ENCODE measurements around the gene CDK13.

CDK13 gene

GRCh38 chr7:40099837-40100236 lies 149.8 kb downstream of the CDK13 start:
- no peak overlapping the region for H3K27ac ChIP-seq (ENCODE audit: low read length)
- H3F3A ChIP-seq (ENCODE audit: insufficient read depth, low read length): no peaks in the 10 kb centered on the region
- no peak overlapping the region for H3K4me2 ChIP-seq (ENCODE audit: low read depth, low read length)
- TF ChIP-seq EZH2phosphoT487 (IDR thresholded peaks at IDR 0.05; ENCODE audit: low read length): no peak
- TF ChIP-seq, protein P1, sequence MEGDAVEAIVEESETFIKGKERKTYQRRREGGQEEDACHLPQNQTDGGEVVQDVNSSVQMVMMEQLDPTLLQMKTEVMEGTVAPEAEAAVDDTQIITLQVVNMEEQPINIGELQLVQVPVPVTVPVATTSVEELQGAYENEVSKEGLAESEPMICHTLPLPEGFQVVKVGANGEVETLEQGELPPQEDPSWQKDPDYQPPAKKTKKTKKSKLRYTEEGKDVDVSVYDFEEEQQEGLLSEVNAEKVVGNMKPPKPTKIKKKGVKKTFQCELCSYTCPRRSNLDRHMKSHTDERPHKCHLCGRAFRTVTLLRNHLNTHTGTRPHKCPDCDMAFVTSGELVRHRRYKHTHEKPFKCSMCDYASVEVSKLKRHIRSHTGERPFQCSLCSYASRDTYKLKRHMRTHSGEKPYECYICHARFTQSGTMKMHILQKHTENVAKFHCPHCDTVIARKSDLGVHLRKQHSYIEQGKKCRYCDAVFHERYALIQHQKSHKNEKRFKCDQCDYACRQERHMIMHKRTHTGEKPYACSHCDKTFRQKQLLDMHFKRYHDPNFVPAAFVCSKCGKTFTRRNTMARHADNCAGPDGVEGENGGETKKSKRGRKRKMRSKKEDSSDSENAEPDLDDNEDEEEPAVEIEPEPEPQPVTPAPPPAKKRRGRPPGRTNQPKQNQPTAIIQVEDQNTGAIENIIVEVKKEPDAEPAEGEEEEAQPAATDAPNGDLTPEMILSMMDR (IDR thresholded peaks at IDR 0.05; ENCODE audit: low read length): no peak
- TF ChIP-seq EZH2 (optimal IDR thresholded peaks at IDR 0.05; ENCODE audit: low read depth, low read length): no peak
- no peaks in the 10 kb centered on the region for H3K79me2 ChIP-seq (ENCODE audit: low read length)
- H4K20me1 ChIP-seq (ENCODE audit: insufficient read depth, low read length): no peaks in the 10 kb centered on the region
- H3K4me1 ChIP-seq (ENCODE audit: low read length): no peaks in the 10 kb centered on the region
- no peaks in the 10 kb centered on the region for H3K27me3 ChIP-seq (replicated peaks; ENCODE audit: insufficient read depth, low read length)
- H3K9ac ChIP-seq (ENCODE audit: low read length): no peak overlapping the region
- no peak overlapping the region for H2AFZ ChIP-seq (ENCODE audit: low read length)
- no peak for DNase-seq
- no peaks in the 10 kb centered on the region for H3K9me3 ChIP-seq (replicated peaks; ENCODE audit: insufficient read depth, low read length)
- no peaks in the 10 kb centered on the region for H3K9me2 ChIP-seq (replicated peaks; ENCODE audit: insufficient read depth, low read length)
- H3K4me3 ChIP-seq (ENCODE audit: low read length): no peak overlapping the region
- H3K36me3 ChIP-seq (replicated peaks; ENCODE audit: insufficient read depth, low read length): no peaks in the 10 kb centered on the region

- no peaks in the 10 kb centered on the region for H3K36me3 ChIP-seq (replicated peaks; ENCODE audit: insufficient read depth, low read length)
- no peaks in the 10 kb centered on the region for H3K27me3 ChIP-seq (replicated peaks; ENCODE audit: insufficient read depth, low read length)
- no peak overlapping the region for H3K4me2 ChIP-seq (ENCODE audit: low read depth, low read length)
- no peaks in the 10 kb centered on the region for H3K9me2 ChIP-seq (replicated peaks; ENCODE audit: insufficient read depth, low read length)
- H3K9me3 ChIP-seq (replicated peaks; ENCODE audit: insufficient read depth, low read length): no peaks in the 10 kb centered on the region
- no peaks in the 10 kb centered on the region for H4K20me1 ChIP-seq (ENCODE audit: insufficient read depth, low read length)
- H3K9ac ChIP-seq (ENCODE audit: low read length): no peak overlapping the region
- DNase-seq: no peak
- no peaks in the 10 kb centered on the region for H3K4me1 ChIP-seq (ENCODE audit: low read length)
- H3K27ac ChIP-seq (ENCODE audit: low read length): no peak overlapping the region
- no peak overlapping the region for H3K4me3 ChIP-seq (ENCODE audit: low read length)
- no peak overlapping the region for H2AFZ ChIP-seq (ENCODE audit: low read length)
- H3F3A ChIP-seq (ENCODE audit: insufficient read depth, low read length): no peaks in the 10 kb centered on the region
- TF ChIP-seq EZH2phosphoT487 (IDR thresholded peaks at IDR 0.05; ENCODE audit: low read length) (no peak), EZH2 (optimal IDR thresholded peaks at IDR 0.05; ENCODE audit: low read depth, low read length) (no peak)
- TF ChIP-seq, protein P1 (IDR thresholded peaks at IDR 0.05; ENCODE audit: low read length): no peak
- H3K79me2 ChIP-seq (ENCODE audit: low read length): no peaks in the 10 kb centered on the region
These were observed 151.1 kb downstream of the CDK13 start for GRCh38 chr7:40101201-40101600.

GRCh38 chr7:40102897-40103296 lies 152.8 kb downstream of the CDK13 start:
- Histone ChIP-seq H3K36me3 (replicated peaks; ENCODE audit: insufficient read depth, low read length) (no peaks in the 10 kb centered on the region), H3K9me3 (replicated peaks; ENCODE audit: insufficient read depth, low read length) (no peaks in the 10 kb centered on the region), H3K9ac (ENCODE audit: low read length) (no peak overlapping the region), H4K20me1 (ENCODE audit: insufficient read depth, low read length) (no peaks in the 10 kb centered on the region), H3K9me2 (replicated peaks; ENCODE audit: insufficient read depth, low read length) (no peaks in the 10 kb centered on the region), H3K4me1 (ENCODE audit: low read length) (no peaks in the 10 kb centered on the region), H3K4me3 (ENCODE audit: low read length) (no peak overlapping the region), H3K79me2 (ENCODE audit: low read length) (no peaks in the 10 kb centered on the region), H3K4me2 (ENCODE audit: low read depth, low read length) (no peak overlapping the region), H3K27me3 (replicated peaks; ENCODE audit: insufficient read depth, low read length) (no peaks in the 10 kb centered on the region), H3F3A (ENCODE audit: insufficient read depth, low read length) (no peaks in the 10 kb centered on the region), H3K27ac (ENCODE audit: low read length) (no peak overlapping the region), H2AFZ (ENCODE audit: low read length) (no peak overlapping the region)
- TF ChIP-seq EZH2phosphoT487 (IDR thresholded peaks at IDR 0.05; ENCODE audit: low read length) (no peak), EZH2 (optimal IDR thresholded peaks at IDR 0.05; ENCODE audit: low read depth, low read length) (no peak)
- TF ChIP-seq, protein P1 (IDR thresholded peaks at IDR 0.05; ENCODE audit: low read length): no peak
- no peak for DNase-seq
